ENCODE data around the gene PPIL3.

DNA sequence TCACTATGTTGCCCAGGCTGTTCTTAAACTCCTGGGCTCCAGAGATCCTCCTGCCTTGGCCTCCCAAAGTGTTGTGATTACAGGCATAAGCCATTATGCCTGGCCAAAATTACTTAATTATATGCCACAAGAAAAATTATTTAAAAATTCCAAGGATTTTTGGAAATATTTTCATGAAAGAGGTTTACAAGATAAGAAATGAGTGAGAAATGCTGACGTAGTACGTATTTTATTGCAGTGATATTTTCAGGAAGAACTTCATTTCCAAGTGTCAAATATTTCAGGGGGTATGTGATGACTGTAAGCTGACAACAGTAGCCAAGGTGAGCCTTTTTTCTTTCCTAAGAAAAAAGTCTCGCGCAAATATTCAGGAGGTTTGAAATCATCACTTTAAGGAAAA lies 21.1 kb upstream of the PPIL3 start:
- TF ChIP-seq EZH2phosphoT487 (IDR thresholded peaks at IDR 0.05; ENCODE audit: insufficient read depth, low read depth) (no peak), EZH2 (IDR thresholded peaks at IDR 0.05; ENCODE audit: insufficient read depth, poor library complexity, severe bottlenecking) (no peak)
